ENCODE results near the gene ADAM33.

Gene ADAM33

DNA sequence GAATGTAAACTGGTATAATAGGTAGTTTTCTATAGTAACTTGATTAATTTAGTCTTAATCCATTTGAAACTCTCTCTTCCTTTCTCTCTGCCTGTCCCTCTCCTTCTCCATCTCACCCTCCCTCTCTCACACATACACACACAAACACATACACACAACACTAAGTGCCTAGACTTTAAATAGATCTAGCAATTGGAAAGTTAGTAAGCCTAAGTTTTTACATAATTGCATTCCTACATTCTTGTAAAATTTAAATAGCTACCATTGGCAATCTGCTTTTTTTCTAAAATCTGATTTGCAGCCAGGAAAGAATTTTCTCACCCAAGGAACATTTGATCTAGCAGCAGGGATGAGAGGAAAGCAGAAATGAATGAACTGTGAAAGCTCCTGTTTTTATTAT lies 34.3 kb downstream of the ADAM33 start:
- no peak overlapping the region for H3K27ac ChIP-seq
- ChIA-PET CTCF (interaction anchor here (0.6 kb wide), 1 partner anchor 67 kb away, joined by 4 read pairs; no protein-coding TSS in a partner anchor), POLR2A (ENCODE audit: low non-redundant PET) (no interaction called here)
- TF ChIP-seq, protein P1, sequence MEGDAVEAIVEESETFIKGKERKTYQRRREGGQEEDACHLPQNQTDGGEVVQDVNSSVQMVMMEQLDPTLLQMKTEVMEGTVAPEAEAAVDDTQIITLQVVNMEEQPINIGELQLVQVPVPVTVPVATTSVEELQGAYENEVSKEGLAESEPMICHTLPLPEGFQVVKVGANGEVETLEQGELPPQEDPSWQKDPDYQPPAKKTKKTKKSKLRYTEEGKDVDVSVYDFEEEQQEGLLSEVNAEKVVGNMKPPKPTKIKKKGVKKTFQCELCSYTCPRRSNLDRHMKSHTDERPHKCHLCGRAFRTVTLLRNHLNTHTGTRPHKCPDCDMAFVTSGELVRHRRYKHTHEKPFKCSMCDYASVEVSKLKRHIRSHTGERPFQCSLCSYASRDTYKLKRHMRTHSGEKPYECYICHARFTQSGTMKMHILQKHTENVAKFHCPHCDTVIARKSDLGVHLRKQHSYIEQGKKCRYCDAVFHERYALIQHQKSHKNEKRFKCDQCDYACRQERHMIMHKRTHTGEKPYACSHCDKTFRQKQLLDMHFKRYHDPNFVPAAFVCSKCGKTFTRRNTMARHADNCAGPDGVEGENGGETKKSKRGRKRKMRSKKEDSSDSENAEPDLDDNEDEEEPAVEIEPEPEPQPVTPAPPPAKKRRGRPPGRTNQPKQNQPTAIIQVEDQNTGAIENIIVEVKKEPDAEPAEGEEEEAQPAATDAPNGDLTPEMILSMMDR (conservative IDR thresholded peaks at IDR 0.05; ENCODE audit: low read depth), result no peak
- DNase-seq (ENCODE audit: low spot score), result no peak

GRCh38 chr20:3646651-3647050 lies 35.2 kb downstream of the ADAM33 start:
- CTCF ChIA-PET, result no interaction called here
- no peak for DNase-seq (ENCODE audit: low spot score)
- TF ChIP-seq, protein P1 (conservative IDR thresholded peaks at IDR 0.05; ENCODE audit: low read depth), result no peak
- no peak overlapping the region for H3K27ac ChIP-seq
- POLR2A ChIA-PET (ENCODE audit: low non-redundant PET), result no interaction called here

- TF ChIP-seq, protein P1 (conservative IDR thresholded peaks at IDR 0.05; ENCODE audit: low read depth), result no peak
- DNase-seq (ENCODE audit: low spot score), result no peak
- POLR2A ChIA-PET (ENCODE audit: low non-redundant PET), result no interaction called here
- CTCF ChIA-PET, result no interaction called here
- H3K27ac ChIP-seq, result no peak overlapping the region
These were observed 35.8 kb downstream of the ADAM33 start for GRCh38 chr20:3646067-3646440.

DNA sequence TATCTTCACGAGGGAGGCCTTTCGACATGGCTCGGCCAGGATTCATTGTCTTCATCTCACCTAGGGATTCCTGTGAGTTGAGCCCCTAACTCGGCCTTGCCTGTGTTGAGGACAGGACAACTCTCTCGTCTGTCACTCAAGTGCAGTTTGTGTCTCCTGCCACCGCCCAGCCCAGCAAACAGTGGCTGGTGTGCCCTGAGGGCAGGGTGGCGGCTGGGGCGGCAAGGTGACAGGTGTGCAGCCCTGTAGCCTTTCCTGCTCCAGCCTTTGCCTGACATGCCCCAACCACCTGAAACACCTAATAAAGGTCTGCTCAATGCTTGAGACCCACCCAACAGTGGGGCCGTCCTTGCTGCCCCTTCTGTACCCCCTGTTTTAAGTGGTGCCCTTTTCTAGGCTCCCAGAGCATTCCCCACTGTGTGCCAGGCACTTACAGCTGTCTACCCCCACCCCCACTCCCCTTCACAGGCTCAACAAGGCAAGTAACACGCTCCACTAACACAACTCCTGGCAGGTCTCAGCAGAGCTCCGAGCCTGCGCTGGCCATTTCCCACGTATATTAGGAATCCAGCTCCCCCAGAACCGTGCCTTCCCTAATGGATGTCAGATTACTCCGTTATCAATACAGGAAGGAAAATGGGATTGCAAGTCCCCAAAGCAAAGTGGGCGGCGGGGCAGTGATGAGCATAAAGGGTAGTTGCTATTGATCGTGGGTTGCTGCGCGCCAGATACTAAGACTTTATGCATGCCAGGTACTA lies 36.3 kb downstream of the ADAM33 start:
- H3K27ac ChIP-seq, result no peak overlapping the region
- no peak for DNase-seq (ENCODE audit: low spot score)
- CTCF ChIA-PET, result no interaction called here
- TF ChIP-seq, protein P1 (conservative IDR thresholded peaks at IDR 0.05; ENCODE audit: low read depth), result no peak
- POLR2A ChIA-PET (ENCODE audit: low non-redundant PET), result no interaction called here

DNA sequence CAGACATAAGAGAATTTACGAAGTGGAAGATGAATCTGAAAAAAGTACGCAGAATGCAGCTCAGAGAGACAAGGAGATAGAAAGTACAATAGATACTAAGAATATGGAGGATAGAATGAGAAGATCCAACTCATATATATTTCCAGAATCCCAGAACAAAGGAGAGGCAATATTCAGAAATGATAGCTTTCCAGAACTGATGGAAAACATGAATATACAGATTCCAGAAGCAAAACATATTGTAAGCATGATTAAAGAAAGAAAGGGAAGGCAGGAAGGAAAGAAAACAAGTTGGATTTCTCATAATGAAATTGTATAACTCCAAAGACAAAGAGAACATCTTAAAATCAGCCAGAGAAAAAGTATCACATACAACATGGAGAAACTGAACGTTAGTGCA lies 41.6 kb downstream of the ADAM33 start:
- ChIA-PET POLR2A (ENCODE audit: low non-redundant PET) (no interaction called here), CTCF (no interaction called here)
- TF ChIP-seq, protein P1 (conservative IDR thresholded peaks at IDR 0.05; ENCODE audit: low read depth), result no peak
- no peak for DNase-seq (ENCODE audit: low spot score)
- H3K27ac ChIP-seq, result no peak overlapping the region

DNA sequence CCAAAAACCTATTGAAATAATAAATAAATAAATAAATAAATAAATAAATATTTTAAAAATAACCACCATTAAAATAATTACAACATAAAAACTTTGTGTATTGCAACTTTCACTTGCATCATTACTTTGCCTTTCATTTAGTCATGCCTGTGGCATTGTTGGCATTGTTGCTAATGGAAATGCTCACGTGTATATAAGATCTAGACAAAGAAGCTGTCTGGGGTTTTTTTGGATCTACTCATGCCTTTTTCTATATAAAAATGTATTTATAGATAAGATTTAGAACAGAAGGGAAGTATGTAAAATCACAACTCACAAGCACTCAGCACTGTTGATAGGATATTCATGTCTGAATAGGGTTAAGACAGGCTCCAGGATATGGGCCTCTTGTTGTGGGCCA lies 46.5 kb downstream of the ADAM33 start:
- CTCF ChIA-PET, result no interaction called here

More for the DNA sequence above, 46.5 kb downstream of the ADAM33 start:
- TF ChIP-seq, protein P1 (conservative IDR thresholded peaks at IDR 0.05; ENCODE audit: low read depth), result no peak
- POLR2A ChIA-PET (ENCODE audit: low non-redundant PET), result no interaction called here
- DNase-seq (ENCODE audit: low spot score), result no peak
- no peak overlapping the region for H3K27ac ChIP-seq
